Measurements from ENCODE around the gene FAM181A.

- TF ChIP-seq CTCF (conservative IDR thresholded peaks at IDR 0.05; ENCODE audit: low read depth, low read length): no peak
- no peak for TF ChIP-seq EZH2 (IDR thresholded peaks at IDR 0.05; ENCODE audit: low read length, unreplicated experiment)
These were observed 46.9 kb upstream of the FAM181A start for GRCh38 chr14:93880021-93880820.
